ENCODE results near the gene ADGRE3. TPM values are rescaled to one million over a fixed set of nuclear protein-coding genes. Genes with fewer than 3 reads are reported as not detected.
A peak's percentile ranks its signal among the peaks of the same experiment; 100 is the strongest.

The ADGRE3 gene
- total and polyA plus RNA-seq, 2 experiments from 2014 or later: not detected

DNA sequence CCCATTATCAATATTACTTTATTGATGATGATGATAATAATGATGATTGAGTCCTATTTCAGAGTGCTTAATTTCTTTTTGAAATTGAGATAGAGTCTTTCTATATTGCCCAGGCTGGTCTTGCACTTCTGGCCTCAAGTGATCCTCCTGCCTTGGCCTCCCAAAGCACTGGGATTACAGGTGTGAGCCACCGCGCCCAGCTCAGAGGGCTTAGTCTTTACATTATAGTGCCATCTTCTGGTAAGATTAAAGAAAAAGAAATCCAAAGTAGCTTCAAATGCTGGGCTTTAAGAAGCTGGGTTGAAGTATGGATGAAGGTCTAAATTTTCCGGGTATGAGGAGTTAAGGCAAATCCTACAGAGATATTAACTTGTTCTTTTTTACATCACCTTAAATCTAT, 11.8 kb upstream of the ADGRE3 start:
- H3K9ac ChIP-seq: no peak overlapping the region
- no peaks in the 10 kb centered on the region for H3K9me2 ChIP-seq (ENCODE audit: insufficient read depth)
- no peaks in the 10 kb centered on the region for H3K27me3 ChIP-seq (replicated peaks; ENCODE audit: insufficient read depth)
- no peak overlapping the region for H3K4me2 ChIP-seq (ENCODE audit: unreplicated experiment)
- H3K9me3 ChIP-seq (ENCODE audit: low read depth): no peaks in the 10 kb centered on the region
- peaks cover 5% of the 10 kb centered on the region; the same call in 1 of the 2 replicates for H3F3A ChIP-seq (ENCODE audit: insufficient read depth)
- WGBS, 2 experiments (ENCODE audit: low coverage in 1 of 2, low lambda C conversion rate in 2 of 2, missing lambda C conversion rate in 2 of 2): 18 to 23% methylated on average over 3 of the region's 3 CpGs
- no peak overlapping the region for H3K4me3 ChIP-seq
- peak; percentile 44 for DNase-seq
- H3K4me1 ChIP-seq (ENCODE audit: insufficient read depth): peaks cover 8% of the 10 kb centered on the region
- H2AFZ ChIP-seq: no peak overlapping the region
- H4K20me1 ChIP-seq (ENCODE audit: insufficient read depth): no peaks in the 10 kb centered on the region
- no peaks in the 10 kb centered on the region for H3K36me3 ChIP-seq (ENCODE audit: low read depth)
- no peak overlapping the region for H3K27ac ChIP-seq
- H3K79me2 ChIP-seq (ENCODE audit: insufficient read depth): peaks cover 14% of the 10 kb centered on the region
- TF ChIP-seq EZH2phosphoT487 (IDR thresholded peaks at IDR 0.05; ENCODE audit: insufficient read depth, low read depth) (no peak), EZH2 (IDR thresholded peaks at IDR 0.05; ENCODE audit: insufficient read depth, poor library complexity, severe bottlenecking) (no peak)
- in situ Hi-C loops (cut with MboI): loop anchor here (5.0 kb wide), 1 partner anchor 114 kb away; the partner anchor contains the start of gene NDUFB7

DNA sequence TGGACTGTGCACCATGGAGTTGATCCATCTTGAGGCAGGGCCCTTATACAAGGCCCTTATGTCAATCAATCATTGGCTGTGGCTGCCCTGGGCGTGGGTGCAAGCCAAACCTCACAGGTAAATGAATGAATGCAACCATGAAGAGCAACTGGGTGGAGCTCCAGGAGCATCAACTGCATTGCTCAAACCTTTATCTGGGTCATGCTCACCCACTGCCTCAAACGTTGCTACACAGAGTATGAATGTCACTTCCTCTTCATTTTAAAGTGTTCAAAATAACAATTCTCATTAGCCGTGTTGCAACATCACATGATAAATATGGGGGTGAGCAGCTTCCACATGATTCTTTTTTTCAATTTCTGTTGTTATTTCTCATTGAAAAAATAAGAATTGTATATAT, 8.8 kb upstream of the ADGRE3 start:
- H3K27ac ChIP-seq: no peak overlapping the region
- H3K9me2 ChIP-seq (ENCODE audit: insufficient read depth): no peaks in the 10 kb centered on the region
- H2AFZ ChIP-seq: no peak overlapping the region
- no peaks in the 10 kb centered on the region for H3K79me2 ChIP-seq (ENCODE audit: insufficient read depth)
- H3K9ac ChIP-seq: no peak overlapping the region
- no peaks in the 10 kb centered on the region for H3K9me3 ChIP-seq (ENCODE audit: low read depth)
- no peak overlapping the region for H3K4me3 ChIP-seq
- H3K4me2 ChIP-seq (ENCODE audit: unreplicated experiment): no peak overlapping the region
- H3K27me3 ChIP-seq (replicated peaks; ENCODE audit: insufficient read depth): no peaks in the 10 kb centered on the region
- H4K20me1 ChIP-seq (ENCODE audit: insufficient read depth): no peaks in the 10 kb centered on the region
- DNase-seq: no peak
- H3K36me3 ChIP-seq (ENCODE audit: low read depth): no peaks in the 10 kb centered on the region
- in situ Hi-C loops (cut with MboI): no loop called here
- H3K4me1 ChIP-seq (ENCODE audit: insufficient read depth): no peaks in the 10 kb centered on the region
- TF ChIP-seq EZH2phosphoT487 (IDR thresholded peaks at IDR 0.05; ENCODE audit: insufficient read depth, low read depth) (no peak), EZH2 (IDR thresholded peaks at IDR 0.05; ENCODE audit: insufficient read depth, poor library complexity, severe bottlenecking) (no peak)
- no peaks in the 10 kb centered on the region for H3F3A ChIP-seq (ENCODE audit: insufficient read depth)
- WGBS, 2 experiments (ENCODE audit: low coverage in 1 of 2, low lambda C conversion rate in 2 of 2, missing lambda C conversion rate in 2 of 2): 1 to 2% methylated on average over 3 of the region's 3 CpGs

DNA sequence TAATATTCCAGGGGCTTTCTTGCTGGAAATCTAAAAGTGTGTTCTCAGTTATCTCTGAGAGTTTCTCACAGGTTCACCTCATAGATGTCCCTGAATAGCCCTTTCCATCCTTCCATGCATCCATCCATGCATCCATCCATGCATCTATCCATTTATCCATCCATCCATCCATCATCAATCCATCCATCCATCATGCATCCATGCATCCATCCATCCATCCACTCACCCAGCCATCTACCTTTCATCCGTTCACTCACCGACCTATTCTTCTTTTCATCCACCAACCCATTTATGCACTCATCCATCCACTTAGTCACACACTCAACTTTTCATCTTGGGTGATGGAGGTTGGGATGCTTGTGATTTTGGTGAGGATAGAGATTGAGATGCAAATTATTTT, 7.4 kb upstream of the ADGRE3 start:
- Histone ChIP-seq H2AFZ (no peak overlapping the region), H3F3A (ENCODE audit: insufficient read depth) (no peaks in the 10 kb centered on the region), H3K27ac (no peak overlapping the region), H3K27me3 (replicated peaks; ENCODE audit: insufficient read depth) (no peaks in the 10 kb centered on the region), H3K4me1 (ENCODE audit: insufficient read depth) (no peaks in the 10 kb centered on the region), H4K20me1 (ENCODE audit: insufficient read depth) (no peaks in the 10 kb centered on the region), H3K79me2 (ENCODE audit: insufficient read depth) (no peaks in the 10 kb centered on the region), H3K36me3 (ENCODE audit: low read depth) (no peaks in the 10 kb centered on the region), H3K9me3 (ENCODE audit: low read depth) (no peaks in the 10 kb centered on the region), H3K4me3 (no peak overlapping the region), H3K9me2 (ENCODE audit: insufficient read depth) (no peaks in the 10 kb centered on the region), H3K4me2 (ENCODE audit: unreplicated experiment) (no peak overlapping the region), H3K9ac (no peak overlapping the region)
- DNase-seq: no peak
- WGBS, 2 experiments (ENCODE audit: low coverage in 1 of 2, low lambda C conversion rate in 2 of 2, missing lambda C conversion rate in 2 of 2): 34 to 44% methylated on average over 2 of the region's 2 CpGs
- in situ Hi-C loops (cut with MboI): no loop called here
- TF ChIP-seq EZH2 (IDR thresholded peaks at IDR 0.05; ENCODE audit: insufficient read depth, poor library complexity, severe bottlenecking) (no peak), EZH2phosphoT487 (IDR thresholded peaks at IDR 0.05; ENCODE audit: insufficient read depth, low read depth) (no peak)

DNA sequence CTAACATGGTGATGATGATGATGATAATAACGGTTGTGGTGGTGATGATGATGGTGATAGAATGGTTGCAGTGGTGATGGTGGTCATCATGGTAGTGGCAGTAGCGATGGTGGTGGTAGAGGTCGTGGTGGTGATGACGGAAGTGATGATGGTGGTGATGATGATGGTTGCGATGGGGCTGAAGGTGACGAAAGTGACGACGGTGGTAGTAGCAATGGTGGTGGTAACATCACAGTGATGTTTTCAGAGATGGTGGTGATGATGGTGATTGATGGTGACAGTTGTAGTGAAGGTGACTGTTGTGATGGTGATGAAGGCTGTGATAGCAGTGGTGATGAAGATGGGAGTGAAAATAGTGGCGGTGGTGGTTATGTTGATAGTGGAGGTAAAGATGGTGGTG, 3.6 kb upstream of the ADGRE3 start:
- Histone ChIP-seq H3K4me2 (ENCODE audit: unreplicated experiment) (no peak overlapping the region), H2AFZ (no peak overlapping the region), H3K9ac (no peak overlapping the region), H3K9me3 (ENCODE audit: low read depth) (no peaks in the 10 kb centered on the region), H3K4me3 (no peak overlapping the region), H3K4me1 (ENCODE audit: insufficient read depth) (no peaks in the 10 kb centered on the region), H3K9me2 (ENCODE audit: insufficient read depth) (no peaks in the 10 kb centered on the region), H3K27ac (no peak overlapping the region), H3F3A (ENCODE audit: insufficient read depth) (no peaks in the 10 kb centered on the region), H4K20me1 (ENCODE audit: insufficient read depth) (no peaks in the 10 kb centered on the region), H3K79me2 (ENCODE audit: insufficient read depth) (no peaks in the 10 kb centered on the region), H3K36me3 (ENCODE audit: low read depth) (no peaks in the 10 kb centered on the region), H3K27me3 (replicated peaks; ENCODE audit: insufficient read depth) (no peaks in the 10 kb centered on the region)
- TF ChIP-seq EZH2 (IDR thresholded peaks at IDR 0.05; ENCODE audit: insufficient read depth, poor library complexity, severe bottlenecking) (no peak), EZH2phosphoT487 (IDR thresholded peaks at IDR 0.05; ENCODE audit: insufficient read depth, low read depth) (no peak)
- WGBS, 2 experiments (ENCODE audit: low coverage in 1 of 2, low lambda C conversion rate in 2 of 2, missing lambda C conversion rate in 2 of 2): 66 to 71% methylated on average over 9 of the region's 9 CpGs
- in situ Hi-C loops (cut with MboI): no loop called here
- DNase-seq: no peak

DNA sequence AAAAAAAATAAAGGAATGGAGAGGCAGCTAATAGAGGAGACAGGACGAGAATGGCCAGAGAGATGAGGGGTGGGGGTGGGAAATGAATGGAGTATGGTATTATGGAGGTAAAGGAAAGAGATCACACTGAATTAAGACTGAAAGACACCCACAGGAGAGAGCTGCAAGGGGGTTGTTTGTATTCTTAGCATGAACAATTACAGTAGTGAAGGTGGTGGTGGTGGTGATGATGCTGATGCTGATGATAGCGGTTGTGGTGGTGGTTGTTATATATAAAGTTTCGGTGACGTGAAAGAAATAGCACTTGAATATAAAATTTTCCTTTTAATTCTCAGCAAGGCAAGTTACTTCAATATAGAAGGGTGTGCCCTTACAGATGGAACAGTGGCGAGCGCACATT, 2.8 kb upstream of the ADGRE3 start:
- in situ Hi-C loops (cut with MboI): no loop called here
- no peaks in the 10 kb centered on the region for H3K27me3 ChIP-seq (replicated peaks; ENCODE audit: insufficient read depth)
- WGBS, 2 experiments (ENCODE audit: low coverage in 1 of 2, low lambda C conversion rate in 2 of 2, missing lambda C conversion rate in 2 of 2): 62 to 71% methylated on average over 6 of the region's 6 CpGs

More for the DNA sequence above, 2.8 kb upstream of the ADGRE3 start:
- Histone ChIP-seq H3K27ac (no peak overlapping the region), H3K9ac (no peak overlapping the region), H3K9me3 (ENCODE audit: low read depth) (no peaks in the 10 kb centered on the region), H4K20me1 (ENCODE audit: insufficient read depth) (no peaks in the 10 kb centered on the region), H3K4me3 (no peak overlapping the region), H3K79me2 (ENCODE audit: insufficient read depth) (no peaks in the 10 kb centered on the region), H3K4me2 (ENCODE audit: unreplicated experiment) (no peak overlapping the region), H2AFZ (no peak overlapping the region), H3K4me1 (ENCODE audit: insufficient read depth) (no peaks in the 10 kb centered on the region), H3F3A (ENCODE audit: insufficient read depth) (no peaks in the 10 kb centered on the region), H3K36me3 (ENCODE audit: low read depth) (no peaks in the 10 kb centered on the region), H3K9me2 (ENCODE audit: insufficient read depth) (no peaks in the 10 kb centered on the region)
- DNase-seq: no peak
- TF ChIP-seq EZH2 (IDR thresholded peaks at IDR 0.05; ENCODE audit: insufficient read depth, poor library complexity, severe bottlenecking): no peak
- no peak for TF ChIP-seq EZH2phosphoT487 (IDR thresholded peaks at IDR 0.05; ENCODE audit: insufficient read depth, low read depth)

Data from GM23248 (cell line).